HTR-8/SVneo (cell line): ENCODE data around the gene SIRT2.
A peak's percentile ranks its signal among the peaks of the same experiment; 100 is the strongest.
"Not testable (repeated sequence)": the region's sequence is repeated elsewhere in the genome, so short reads cannot be mapped to it uniquely, and the experiment has no call there.

ENCODE experiments used
- DNase-seq: peaks from one replicate; pipeline ENCODE4 v3.0.0; 2011; ENCODE audit warnings: low spot score, mixed read lengths; ENCODE audit not compliant: insufficient read length
- FAIRE-seq: peaks from 2 replicates; lab custom pipeline; 2011; peaks lifted over from hg19 to GRCh38; lab: Jason Lieb, UNC

The SIRT2 gene

GRCh38 chr19:38873400-38873799 lies 26.0 kb downstream of the SIRT2 start:
- FAIRE-seq, DNase-seq: not testable (repeated sequence)

GRCh38 chr19:38870612-38871011 lies 28.8 kb downstream of the SIRT2 start:
- DNase-seq (no peak), FAIRE-seq (no peak)

GRCh38 chr19:38869836-38870607 lies 29.4 kb downstream of the SIRT2 start:
- FAIRE-seq (no peak), DNase-seq (no peak)

GRCh38 chr19:38869160-38869835 lies 30.1 kb downstream of the SIRT2 start:
- no peak for DNase-seq
- no peak for FAIRE-seq

- DNase-seq = no peak
- no peak for FAIRE-seq
These were observed 30.9 kb downstream of the SIRT2 start for GRCh38 chr19:38868551-38868950.

GRCh38 chr19:38867171-38867780 lies 32.1 kb downstream of the SIRT2 start:
- FAIRE-seq (no peak), DNase-seq (no peak)

- no peak for FAIRE-seq
- peak; percentile 33 for DNase-seq
These were observed 36.9 kb downstream of the SIRT2 start for GRCh38 chr19:38862321-38863059.

GRCh38 chr19:38861368-38861767 lies 38.0 kb downstream of the SIRT2 start:
- FAIRE-seq (no peak), DNase-seq (no peak)

- DNase-seq, FAIRE-seq: not testable (repeated sequence)
These were observed 39.7 kb downstream of the SIRT2 start for GRCh38 chr19:38859631-38860204.

GRCh38 chr19:38856813-38857212 lies 42.6 kb downstream of the SIRT2 start:
- DNase-seq (no peak), FAIRE-seq (no peak)

- not testable (repeated sequence) for FAIRE-seq, DNase-seq
These were observed 43.7 kb downstream of the SIRT2 start for GRCh38 chr19:38855751-38856150.

- not testable (repeated sequence) for FAIRE-seq
These were observed 44.5 kb downstream of the SIRT2 start for GRCh38 chr19:38854961-38855360.

GRCh38 chr19:38853214-38853613 lies 46.2 kb downstream of the SIRT2 start:
- no peak for DNase-seq
- no peak for FAIRE-seq

More at GRCh38 chr19:38854961-38855360, 44.5 kb downstream of the SIRT2 start:
- DNase-seq = not testable (repeated sequence)

GRCh38 chr19:38852231-38853044 lies 47.0 kb downstream of the SIRT2 start:
- peak; percentile 62 for FAIRE-seq
- peak; percentile 45 for DNase-seq

- DNase-seq = peak; percentile 75
- FAIRE-seq = peak; percentile 93
These were observed 47.7 kb downstream of the SIRT2 start for GRCh38 chr19:38851622-38852230.

GRCh38 chr19:38850976-38851621 lies 48.3 kb downstream of the SIRT2 start:
- FAIRE-seq = no peak
- DNase-seq = no peak

GRCh38 chr19:38850436-38850975 lies 48.9 kb downstream of the SIRT2 start:
- DNase-seq = peak; percentile 99
- peak; percentile 96 for FAIRE-seq

GRCh38 chr19:38849860-38850435 lies 49.5 kb downstream of the SIRT2 start, which contains the start of gene HNRNPL:
Gene HNRNPL, minus strand, starts transcription at chr19:38849986. Its CDS starts 20 bp downstream, at chr19:38849966.
- FAIRE-seq = no peak
- no peak for DNase-seq
